ENCODE measurements around the gene HSPA12A. TPM values are rescaled to one million over a fixed set of nuclear protein-coding genes. Genes with fewer than 3 reads are reported as not detected.

Gene HSPA12A
- total and polyA plus RNA-seq, 3 experiments from 2014 or later: 0.04 to 0.07 TPM; not detected in 1

DNA sequence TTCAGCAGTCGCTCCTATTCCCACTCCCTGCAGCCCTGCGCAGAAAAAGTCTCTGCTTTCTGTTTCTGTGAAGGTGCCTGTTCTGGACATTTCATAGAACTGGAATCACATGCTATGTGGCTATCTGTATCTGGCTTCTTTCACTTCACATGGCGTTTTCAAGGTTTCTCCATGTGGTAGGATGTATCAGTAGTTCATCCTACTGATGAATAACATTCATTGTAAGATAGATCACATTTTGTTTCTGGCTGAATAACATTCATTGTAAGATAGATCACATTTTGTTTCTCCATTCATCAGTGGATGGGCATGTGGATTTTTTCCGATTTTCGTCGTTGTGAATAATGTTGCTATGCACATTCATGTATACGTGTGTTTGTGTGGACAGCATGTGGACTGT is 44.5 kb downstream of the HSPA12A start:
- ChIA-PET CTCF (no interaction called here), POLR2A (no interaction called here)
- no peaks in the 10 kb centered on the region for H3K36me3 ChIP-seq (ENCODE audit: insufficient read depth, low read length)
- H3K27ac ChIP-seq (ENCODE audit: low read depth, low read length): no peak overlapping the region
- H3K9me3 ChIP-seq (ENCODE audit: low read length): no peaks in the 10 kb centered on the region
- no peaks in the 10 kb centered on the region for H3K36me3 Mint-ChIP-seq
- peaks cover 4 to 14% of the 10 kb centered on the region in 2 donors for H3K27me3 Mint-ChIP-seq
- no peak overlapping the region for H3K27ac Mint-ChIP-seq
- H3K4me3 ChIP-seq (ENCODE audit: low read length): no peak overlapping the region
- H3K9me3 Mint-ChIP-seq: peaks cover 0 to 2% (median 0%) of the 10 kb centered on the region in 5 donors
- H3K4me1 ChIP-seq (ENCODE audit: insufficient read depth, low read length): no peaks in the 10 kb centered on the region
- no peak overlapping the region for H3K4me3 Mint-ChIP-seq
- no peaks in the 10 kb centered on the region for H3K27me3 ChIP-seq (ENCODE audit: insufficient read depth, low read length, poor library complexity, severe bottlenecking)
- no peaks in the 10 kb centered on the region for H3K4me1 Mint-ChIP-seq
- no peak for DNase-seq

DNA sequence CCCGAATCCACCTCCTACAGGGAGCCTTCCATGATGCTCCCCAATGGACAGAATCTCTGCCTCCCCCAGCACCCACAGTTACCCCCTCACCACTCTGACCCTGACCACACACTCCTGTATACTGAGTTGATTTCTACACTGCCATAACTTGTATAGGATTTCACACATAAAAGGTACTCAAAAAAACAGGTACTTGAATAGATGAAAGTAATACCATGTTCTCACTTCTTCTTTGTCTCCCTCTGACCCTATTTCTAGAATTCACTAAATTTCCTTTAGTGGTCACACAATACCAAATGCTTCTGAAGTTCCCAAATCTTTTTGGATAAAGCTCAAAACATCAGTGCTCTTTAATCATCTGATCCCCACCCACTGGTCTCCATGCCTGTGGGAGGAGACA is 45.4 kb downstream of the HSPA12A start:
- CTCF ChIA-PET: no interaction called here

DNA sequence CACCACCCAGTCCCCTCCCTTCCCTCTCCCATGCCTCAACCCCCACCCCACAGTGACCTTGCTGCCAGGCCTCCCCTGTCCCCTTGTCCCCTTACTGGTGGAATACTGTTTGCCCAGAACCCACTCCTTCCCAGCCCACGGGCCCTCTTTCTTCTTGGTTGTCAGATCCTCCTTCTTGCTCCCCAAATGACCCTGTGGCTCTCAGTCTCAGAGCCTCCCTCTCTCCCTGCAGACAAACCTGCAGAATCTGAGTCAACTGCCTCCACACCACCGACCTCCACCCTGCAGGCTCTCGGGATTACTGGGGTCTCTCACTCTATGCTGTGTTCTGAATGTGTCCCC is 47.5 kb downstream of the HSPA12A start:
- Mint-ChIP-seq H3K27ac (no peak overlapping the region), H3K36me3 (no peaks in the 10 kb centered on the region), H3K27me3 (peaks cover 0 to 9% of the 10 kb centered on the region in 2 donors), H3K9me3 (peaks cover 0 to 2% (median 0%) of the 10 kb centered on the region in 5 donors), H3K4me3 (no peak overlapping the region), H3K4me1 (no peaks in the 10 kb centered on the region)
- H3K4me3 ChIP-seq (ENCODE audit: low read length): no peak overlapping the region
- no peak overlapping the region for H3K27ac ChIP-seq (ENCODE audit: low read depth, low read length)
- no peaks in the 10 kb centered on the region for H3K4me1 ChIP-seq (ENCODE audit: insufficient read depth, low read length)
- H3K9me3 ChIP-seq (ENCODE audit: low read length): no peaks in the 10 kb centered on the region
- no peaks in the 10 kb centered on the region for H3K27me3 ChIP-seq (ENCODE audit: insufficient read depth, low read length, poor library complexity, severe bottlenecking)
- no peaks in the 10 kb centered on the region for H3K36me3 ChIP-seq (ENCODE audit: insufficient read depth, low read length)
- no peak for DNase-seq
- ChIA-PET POLR2A (no interaction called here), CTCF (no interaction called here)

More for the DNA sequence above, 45.4 kb downstream of the HSPA12A start:
- Histone ChIP-seq H3K9me3 (ENCODE audit: low read length) (no peaks in the 10 kb centered on the region), H3K4me1 (ENCODE audit: insufficient read depth, low read length) (no peaks in the 10 kb centered on the region), H3K36me3 (ENCODE audit: insufficient read depth, low read length) (no peaks in the 10 kb centered on the region), H3K4me3 (ENCODE audit: low read length) (no peak overlapping the region), H3K27me3 (ENCODE audit: insufficient read depth, low read length, poor library complexity, severe bottlenecking) (no peaks in the 10 kb centered on the region), H3K27ac (ENCODE audit: low read depth, low read length) (no peak overlapping the region)
- Mint-ChIP-seq H3K27me3 (peaks cover 0 to 11% of the 10 kb centered on the region in 2 donors), H3K27ac (no peak overlapping the region), H3K4me3 (no peak overlapping the region), H3K9me3 (peaks cover 0 to 2% (median 0%) of the 10 kb centered on the region in 5 donors), H3K4me1 (no peaks in the 10 kb centered on the region), H3K36me3 (no peaks in the 10 kb centered on the region)
- DNase-seq: no peak
- POLR2A ChIA-PET: no interaction called here

DNA sequence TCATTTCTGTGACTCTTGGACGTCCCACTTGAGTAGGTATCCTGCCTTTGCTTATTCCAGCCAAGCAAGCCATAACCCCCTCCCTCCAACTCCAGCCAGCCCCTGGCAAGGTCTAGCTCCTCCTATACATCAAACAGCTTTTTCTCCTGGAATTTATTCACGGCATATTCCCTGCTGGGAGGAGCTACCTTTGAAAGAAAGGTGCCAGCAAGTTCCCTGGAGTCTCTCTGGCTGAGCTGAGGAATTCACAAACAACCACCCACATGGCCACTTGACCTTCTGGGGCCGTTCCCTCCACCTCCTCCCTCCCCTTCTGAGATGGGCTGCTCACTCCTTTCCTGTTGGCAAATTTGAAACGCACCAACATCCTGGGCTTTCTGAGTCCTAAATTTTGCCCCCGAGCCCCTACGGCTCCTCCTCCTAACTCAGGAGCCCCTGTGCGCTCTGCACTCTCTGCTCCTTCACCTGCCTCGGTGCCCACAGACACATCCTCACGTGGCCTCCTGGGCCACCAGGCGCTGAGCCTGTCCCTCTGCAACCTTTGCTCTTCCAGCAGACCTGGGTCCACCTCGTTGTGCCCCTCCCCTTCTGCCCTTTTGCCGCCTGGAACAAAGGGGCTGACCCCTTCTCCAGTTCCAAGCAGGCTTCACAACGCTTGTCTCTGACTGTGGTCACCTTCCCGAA is 48.0 kb downstream of the HSPA12A start:
- POLR2A ChIA-PET: no interaction called here
- Histone ChIP-seq H3K27me3 (ENCODE audit: insufficient read depth, low read length, poor library complexity, severe bottlenecking) (no peaks in the 10 kb centered on the region), H3K4me3 (ENCODE audit: low read length) (no peak overlapping the region), H3K9me3 (ENCODE audit: low read length) (no peaks in the 10 kb centered on the region), H3K36me3 (ENCODE audit: insufficient read depth, low read length) (no peaks in the 10 kb centered on the region), H3K27ac (ENCODE audit: low read depth, low read length) (no peak overlapping the region), H3K4me1 (ENCODE audit: insufficient read depth, low read length) (no peaks in the 10 kb centered on the region)
- peaks cover 0 to 2% (median 0%) of the 10 kb centered on the region in 5 donors for H3K9me3 Mint-ChIP-seq
- H3K4me1 Mint-ChIP-seq: no peaks in the 10 kb centered on the region
- H3K4me3 Mint-ChIP-seq: no peak overlapping the region
- CTCF ChIA-PET: no interaction called here
- H3K27ac Mint-ChIP-seq: no peak overlapping the region
- DNase-seq: no peak
- H3K27me3 Mint-ChIP-seq: peaks cover under 1 to 9% of the 10 kb centered on the region in 2 donors
- no peaks in the 10 kb centered on the region for H3K36me3 Mint-ChIP-seq

DNA sequence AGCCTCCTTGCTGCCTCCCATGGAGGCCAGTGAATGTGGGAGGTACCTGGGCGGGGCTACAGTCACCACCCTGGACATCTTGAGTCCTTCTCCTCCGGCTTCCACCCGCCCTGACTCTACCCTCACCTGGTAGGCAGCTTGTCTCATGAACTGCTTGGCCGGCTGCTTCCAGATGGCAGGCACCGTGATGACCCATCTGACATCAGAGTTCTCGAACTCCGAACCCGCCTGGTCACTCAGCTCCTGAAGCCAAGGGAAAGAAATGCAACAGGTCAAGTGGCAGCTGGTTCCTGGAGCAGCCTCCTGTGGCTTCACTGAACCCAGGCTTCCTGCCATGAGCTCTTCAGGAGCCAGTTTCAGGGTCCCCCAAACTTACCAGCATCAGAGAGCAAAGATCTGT is 50.1 kb downstream of the HSPA12A start:
- no peaks in the 10 kb centered on the region for H3K36me3 Mint-ChIP-seq
- no peak overlapping the region for H3K4me3 ChIP-seq (ENCODE audit: low read length)
- H3K9me3 Mint-ChIP-seq: peaks cover 0 to 2% (median 0%) of the 10 kb centered on the region in 5 donors
- H3K9me3 ChIP-seq (ENCODE audit: low read length): no peaks in the 10 kb centered on the region
- no peaks in the 10 kb centered on the region for H3K36me3 ChIP-seq (ENCODE audit: insufficient read depth, low read length)
- no peak for DNase-seq
- no peaks in the 10 kb centered on the region for H3K27me3 ChIP-seq (ENCODE audit: insufficient read depth, low read length, poor library complexity, severe bottlenecking)
- H3K27ac ChIP-seq (ENCODE audit: low read depth, low read length): no peak overlapping the region
- peaks cover 7 to 12% of the 10 kb centered on the region in 2 donors for H3K27me3 Mint-ChIP-seq
- H3K4me1 Mint-ChIP-seq: peaks cover 0 to 3% (median 0%) of the 10 kb centered on the region in 3 donors
- H3K4me3 Mint-ChIP-seq: no peak overlapping the region
- ChIA-PET POLR2A (no interaction called here), CTCF (no interaction called here)
- no peak overlapping the region for H3K27ac Mint-ChIP-seq
- H3K4me1 ChIP-seq (ENCODE audit: insufficient read depth, low read length): no peaks in the 10 kb centered on the region

DNA sequence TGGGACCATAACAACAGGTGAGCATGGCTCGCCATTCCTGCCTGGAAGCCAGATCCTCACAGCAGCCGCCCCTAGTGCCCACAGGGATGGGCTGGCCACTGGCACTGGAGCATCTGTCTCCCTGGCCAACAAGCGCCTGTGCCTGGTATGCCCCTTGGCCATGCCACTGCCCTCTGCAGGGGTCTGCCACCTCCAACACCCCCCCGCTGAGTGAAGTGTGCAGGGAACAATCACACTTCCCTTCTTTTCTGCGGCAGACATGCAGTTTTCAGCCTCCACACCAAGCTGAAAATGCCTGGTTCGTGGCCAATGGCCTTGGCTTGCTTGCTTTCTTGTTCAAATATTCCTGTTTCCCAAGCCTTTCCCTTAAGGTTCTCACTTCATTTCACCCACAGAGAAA is 50.7 kb downstream of the HSPA12A start:
- H3K27ac ChIP-seq (ENCODE audit: low read depth, low read length): no peak overlapping the region
- H3K9me3 ChIP-seq (ENCODE audit: low read length): no peaks in the 10 kb centered on the region
- Mint-ChIP-seq H3K27me3 (peaks cover 7% of the 10 kb centered on the region in 2 donors), H3K27ac (no peak overlapping the region), H3K4me3 (no peak overlapping the region), H3K9me3 (peaks cover 0 to 2% (median 0%) of the 10 kb centered on the region in 5 donors), H3K4me1 (peaks cover 0 to 3% (median 0%) of the 10 kb centered on the region in 3 donors), H3K36me3 (no peaks in the 10 kb centered on the region)
- no peak for DNase-seq
- no peak overlapping the region for H3K4me3 ChIP-seq (ENCODE audit: low read length)
- no peaks in the 10 kb centered on the region for H3K4me1 ChIP-seq (ENCODE audit: insufficient read depth, low read length)
- ChIA-PET POLR2A (no interaction called here), CTCF (no interaction called here)
- H3K36me3 ChIP-seq (ENCODE audit: insufficient read depth, low read length): no peaks in the 10 kb centered on the region
- no peaks in the 10 kb centered on the region for H3K27me3 ChIP-seq (ENCODE audit: insufficient read depth, low read length, poor library complexity, severe bottlenecking)

DNA sequence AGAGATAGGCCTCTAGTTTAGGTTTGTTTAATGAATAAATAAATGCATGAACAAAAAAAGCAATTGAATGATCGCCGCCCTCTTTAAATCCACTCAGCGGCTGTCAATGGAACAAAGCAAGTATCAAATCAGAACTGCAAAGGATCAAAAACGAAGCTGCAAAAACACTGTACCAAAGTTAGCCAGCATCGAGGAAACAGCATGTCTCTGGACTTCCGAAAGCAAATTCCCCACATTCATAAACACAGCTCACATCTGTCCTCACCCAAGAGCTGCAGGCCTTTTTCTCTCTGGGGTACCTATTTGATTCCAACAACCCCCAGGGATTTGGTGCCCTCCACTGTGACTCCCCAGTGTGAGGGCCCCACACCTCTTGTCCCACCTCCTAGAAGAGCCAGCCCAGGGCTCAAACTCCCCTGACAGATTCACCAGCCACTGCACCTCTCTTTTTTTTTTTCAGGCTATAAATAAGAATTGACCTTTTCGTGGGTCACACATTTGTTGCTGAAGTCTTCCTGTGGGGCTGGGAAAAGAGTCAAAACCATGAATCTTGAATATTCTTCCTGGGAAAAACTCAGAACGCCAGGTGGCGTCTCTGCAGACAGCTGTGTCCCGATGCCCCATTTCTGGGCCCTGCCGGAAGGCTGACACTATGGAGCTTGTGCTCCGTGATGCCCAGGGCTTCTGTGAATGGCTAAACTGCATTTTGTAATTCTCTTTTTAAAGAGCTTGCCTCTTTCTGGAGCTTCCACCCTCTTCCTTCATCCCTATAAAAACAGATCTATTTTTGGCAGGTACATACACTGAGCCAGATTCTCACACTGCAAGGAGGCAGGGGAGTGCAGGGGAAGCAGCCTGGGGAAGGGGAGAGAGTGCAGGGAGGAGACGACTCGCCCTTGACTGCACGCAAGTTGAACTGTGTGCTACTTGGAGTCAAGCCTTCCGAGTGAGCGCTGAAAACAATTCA is 51.7 kb downstream of the HSPA12A start:
- H3K27me3 ChIP-seq (ENCODE audit: insufficient read depth, low read length, poor library complexity, severe bottlenecking): no peaks in the 10 kb centered on the region
- peaks cover 0 to 3% (median 0%) of the 10 kb centered on the region in 3 donors for H3K4me1 Mint-ChIP-seq
- no peak overlapping the region for H3K27ac Mint-ChIP-seq
- no peaks in the 10 kb centered on the region for H3K36me3 Mint-ChIP-seq
- no peaks in the 10 kb centered on the region for H3K9me3 ChIP-seq (ENCODE audit: low read length)
- no peak overlapping the region for H3K4me3 ChIP-seq (ENCODE audit: low read length)
- no peak for DNase-seq
- CTCF ChIA-PET: no interaction called here
- H3K27me3 Mint-ChIP-seq: peaks cover 7% of the 10 kb centered on the region in 2 donors
- POLR2A ChIA-PET: no interaction called here
- no peaks in the 10 kb centered on the region for H3K4me1 ChIP-seq (ENCODE audit: insufficient read depth, low read length)
- no peak overlapping the region for H3K4me3 Mint-ChIP-seq
- H3K27ac ChIP-seq (ENCODE audit: low read depth, low read length): no peak overlapping the region
- H3K9me3 Mint-ChIP-seq: peaks cover 0 to 2% (median 0%) of the 10 kb centered on the region in 5 donors
- H3K36me3 ChIP-seq (ENCODE audit: insufficient read depth, low read length): no peaks in the 10 kb centered on the region

DNA sequence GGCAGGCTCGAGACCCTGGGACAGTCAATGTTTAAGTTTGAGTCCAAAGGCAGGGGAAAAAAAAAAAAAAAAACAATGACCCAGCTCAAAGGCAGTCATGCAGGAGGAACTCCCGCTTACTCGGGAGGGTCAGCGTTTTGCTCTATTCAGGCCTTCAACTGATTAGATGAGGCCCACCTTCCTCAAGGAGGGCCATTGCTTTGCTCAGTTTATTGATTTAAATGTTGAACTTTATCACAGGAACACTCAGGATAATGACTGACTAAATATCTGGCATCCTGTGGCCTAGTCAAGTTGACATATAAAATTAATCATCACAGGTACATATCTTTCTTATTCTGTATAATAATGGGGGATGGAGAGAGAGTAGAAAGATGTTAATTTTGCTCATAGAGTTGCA is 52.6 kb downstream of the HSPA12A start:
- Mint-ChIP-seq H3K27ac (no peak overlapping the region), H3K4me3 (no peak overlapping the region), H3K36me3 (no peaks in the 10 kb centered on the region), H3K9me3 (peaks cover 0 to 2% (median 0%) of the 10 kb centered on the region in 5 donors), H3K4me1 (peaks cover 0 to 3% (median 0%) of the 10 kb centered on the region in 3 donors), H3K27me3 (peaks cover 7 to 8% of the 10 kb centered on the region in 2 donors)
- ChIA-PET POLR2A (no interaction called here), CTCF (no interaction called here)
- no peaks in the 10 kb centered on the region for H3K9me3 ChIP-seq (ENCODE audit: low read length)
- no peaks in the 10 kb centered on the region for H3K27me3 ChIP-seq (ENCODE audit: insufficient read depth, low read length, poor library complexity, severe bottlenecking)
- no peaks in the 10 kb centered on the region for H3K4me1 ChIP-seq (ENCODE audit: insufficient read depth, low read length)
- H3K27ac ChIP-seq (ENCODE audit: low read depth, low read length): no peak overlapping the region
- H3K4me3 ChIP-seq (ENCODE audit: low read length): no peak overlapping the region
- DNase-seq: no peak
- no peaks in the 10 kb centered on the region for H3K36me3 ChIP-seq (ENCODE audit: insufficient read depth, low read length)

Measured in CD8-positive, alpha-beta memory T cell (primary cell).